Subcutaneous adipose tissue (tissue), 4 donors: Measurements from ENCODE around the gene ATP7A. TPM values are rescaled to one million over a fixed set of nuclear protein-coding genes. Genes with fewer than 3 reads are reported as not detected.

Experiments
- total RNA-seq, 4 donors: library from RNA; depleted of rRNA; stranded (reverse); fragments of >200 nt; gene quantifications; one replicate each; pipeline ENCODE4 v1.1.0, GENCODE V29; 2016
- TF ChIP-seq, protein P1 (sequence below): fragments of 450-650 bp; IDR thresholded peaks from one replicate; pipeline ENCODE4 v1.5.1; 2016; ENCODE audit warnings: low read depth, mild to moderate bottlenecking, control low read depth, antibody characterized with exemption, moderate library complexity

ATP7A gene
- total RNA-seq, 4 donors from 2014 or later, result 6.4 to 16.0 (median 12.0) TPM

GRCh38 chrX:77949840-77950239, 39.3 kb downstream of the ATP7A start:
- TF ChIP-seq, protein P1, sequence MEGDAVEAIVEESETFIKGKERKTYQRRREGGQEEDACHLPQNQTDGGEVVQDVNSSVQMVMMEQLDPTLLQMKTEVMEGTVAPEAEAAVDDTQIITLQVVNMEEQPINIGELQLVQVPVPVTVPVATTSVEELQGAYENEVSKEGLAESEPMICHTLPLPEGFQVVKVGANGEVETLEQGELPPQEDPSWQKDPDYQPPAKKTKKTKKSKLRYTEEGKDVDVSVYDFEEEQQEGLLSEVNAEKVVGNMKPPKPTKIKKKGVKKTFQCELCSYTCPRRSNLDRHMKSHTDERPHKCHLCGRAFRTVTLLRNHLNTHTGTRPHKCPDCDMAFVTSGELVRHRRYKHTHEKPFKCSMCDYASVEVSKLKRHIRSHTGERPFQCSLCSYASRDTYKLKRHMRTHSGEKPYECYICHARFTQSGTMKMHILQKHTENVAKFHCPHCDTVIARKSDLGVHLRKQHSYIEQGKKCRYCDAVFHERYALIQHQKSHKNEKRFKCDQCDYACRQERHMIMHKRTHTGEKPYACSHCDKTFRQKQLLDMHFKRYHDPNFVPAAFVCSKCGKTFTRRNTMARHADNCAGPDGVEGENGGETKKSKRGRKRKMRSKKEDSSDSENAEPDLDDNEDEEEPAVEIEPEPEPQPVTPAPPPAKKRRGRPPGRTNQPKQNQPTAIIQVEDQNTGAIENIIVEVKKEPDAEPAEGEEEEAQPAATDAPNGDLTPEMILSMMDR, result no peak

DNA sequence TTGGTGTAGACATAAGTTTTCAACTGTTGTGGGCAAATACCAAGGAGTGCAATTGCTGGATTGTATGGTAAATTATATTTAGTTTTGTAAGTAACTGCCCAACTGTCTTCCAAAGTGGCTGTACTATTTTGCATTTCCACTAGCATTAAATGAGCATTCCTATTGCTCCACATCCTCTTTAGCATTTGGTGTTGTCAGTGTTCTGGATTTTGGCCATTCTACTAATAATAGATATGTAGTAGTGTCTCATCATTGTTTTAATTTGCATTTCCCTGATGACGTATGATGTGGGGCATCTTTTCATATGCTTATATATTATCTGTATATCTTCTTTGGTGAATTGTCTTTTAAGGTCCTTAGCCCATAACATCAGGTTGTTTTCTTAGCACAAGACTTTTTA, 41.7 kb downstream of the ATP7A start:
- TF ChIP-seq, protein P1, result no peak

- TF ChIP-seq, protein P1, result no peak
Measured at GRCh38 chrX:77953302-77953701, 42.8 kb downstream of the ATP7A start.

DNA sequence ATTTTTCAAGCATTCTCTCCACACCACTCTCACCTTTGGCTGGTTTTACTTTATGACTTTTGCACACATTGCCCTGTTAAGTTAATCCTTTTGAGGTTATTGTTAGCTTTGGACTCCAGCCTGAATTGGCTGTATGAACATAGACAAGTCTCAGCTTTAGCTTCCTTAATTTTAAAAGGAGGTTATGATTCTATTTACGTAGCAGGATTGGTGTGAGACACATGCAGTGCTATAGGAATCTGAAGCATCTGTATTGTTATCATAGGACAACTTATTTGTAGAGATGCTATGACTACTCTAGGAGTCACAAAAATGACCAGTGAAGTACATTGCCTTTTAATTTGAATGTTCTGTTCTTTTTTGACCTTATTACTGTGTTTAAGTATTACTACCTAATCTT, 43.2 kb downstream of the ATP7A start:
- TF ChIP-seq, protein P1, result no peak

DNA sequence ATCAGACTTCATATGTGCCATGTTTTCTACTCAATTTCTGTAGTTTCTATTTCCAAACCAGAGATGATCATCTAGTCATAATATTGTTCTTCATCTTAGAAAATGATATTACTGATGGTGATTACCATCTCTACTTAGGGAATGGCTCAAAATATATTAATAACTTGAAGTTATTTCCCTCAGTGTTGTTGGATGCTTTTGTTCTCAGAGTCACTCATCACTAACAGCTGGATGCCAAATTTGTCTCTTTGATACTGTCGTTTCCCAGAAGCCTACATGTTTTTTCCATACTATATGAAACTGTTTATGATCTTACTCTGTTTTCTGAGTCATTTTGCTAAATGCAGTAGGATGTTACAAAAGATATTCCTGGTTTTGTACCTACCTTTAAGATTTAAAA, 50.1 kb downstream of the ATP7A start:
- TF ChIP-seq, protein P1, result no peak

- TF ChIP-seq, protein P1, result no peak
Measured at GRCh38 chrX:77961063-77961462, 50.6 kb downstream of the ATP7A start.

GRCh38 chrX:77962068-77962902, 51.8 kb downstream of the ATP7A start:
- TF ChIP-seq, protein P1, result no peak
